ENCODE measurements around the gene MLH1.

DNA sequence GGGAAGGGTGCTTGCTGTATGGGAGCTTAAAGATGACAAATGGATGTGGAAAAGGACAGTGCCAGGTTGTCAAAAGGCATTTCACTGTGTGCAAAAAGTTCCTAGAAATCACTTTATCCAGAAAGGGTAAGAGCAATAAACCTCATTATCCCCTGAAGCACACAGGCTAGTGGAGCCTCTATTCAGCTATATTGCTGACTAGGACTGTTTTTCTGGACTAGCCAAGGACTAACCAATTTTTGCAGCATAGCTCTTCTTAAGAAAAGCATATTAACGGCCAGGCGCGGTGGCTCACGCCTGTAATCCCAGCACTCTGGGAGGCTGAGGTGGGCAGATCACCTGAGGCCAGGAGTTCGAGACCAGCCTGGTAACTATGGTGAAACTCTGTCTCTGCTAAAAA is 64.8 kb downstream of the MLH1 start:
- no peak for TF ChIP-seq EZH2 (IDR thresholded peaks at IDR 0.05; ENCODE audit: borderline replicate concordance)
- TF ChIP-seq, protein P1, sequence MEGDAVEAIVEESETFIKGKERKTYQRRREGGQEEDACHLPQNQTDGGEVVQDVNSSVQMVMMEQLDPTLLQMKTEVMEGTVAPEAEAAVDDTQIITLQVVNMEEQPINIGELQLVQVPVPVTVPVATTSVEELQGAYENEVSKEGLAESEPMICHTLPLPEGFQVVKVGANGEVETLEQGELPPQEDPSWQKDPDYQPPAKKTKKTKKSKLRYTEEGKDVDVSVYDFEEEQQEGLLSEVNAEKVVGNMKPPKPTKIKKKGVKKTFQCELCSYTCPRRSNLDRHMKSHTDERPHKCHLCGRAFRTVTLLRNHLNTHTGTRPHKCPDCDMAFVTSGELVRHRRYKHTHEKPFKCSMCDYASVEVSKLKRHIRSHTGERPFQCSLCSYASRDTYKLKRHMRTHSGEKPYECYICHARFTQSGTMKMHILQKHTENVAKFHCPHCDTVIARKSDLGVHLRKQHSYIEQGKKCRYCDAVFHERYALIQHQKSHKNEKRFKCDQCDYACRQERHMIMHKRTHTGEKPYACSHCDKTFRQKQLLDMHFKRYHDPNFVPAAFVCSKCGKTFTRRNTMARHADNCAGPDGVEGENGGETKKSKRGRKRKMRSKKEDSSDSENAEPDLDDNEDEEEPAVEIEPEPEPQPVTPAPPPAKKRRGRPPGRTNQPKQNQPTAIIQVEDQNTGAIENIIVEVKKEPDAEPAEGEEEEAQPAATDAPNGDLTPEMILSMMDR (IDR thresholded peaks at IDR 0.05; ENCODE audit: poor library complexity) = no peak

All from hepatocyte (in vitro differentiated cells).